HG03565 (cell line): ENCODE measurements around the gene RND3.

ENCODE experiments used
- ATAC-seq: cut with Tn5 transposase; IDR thresholded peaks from one replicate; pipeline ENCODE4 v1.9.1; 2021; ENCODE audit warnings: mild to moderate bottlenecking, moderate library complexity; ENCODE audit not compliant: unreplicated experiment

Gene RND3

DNA sequence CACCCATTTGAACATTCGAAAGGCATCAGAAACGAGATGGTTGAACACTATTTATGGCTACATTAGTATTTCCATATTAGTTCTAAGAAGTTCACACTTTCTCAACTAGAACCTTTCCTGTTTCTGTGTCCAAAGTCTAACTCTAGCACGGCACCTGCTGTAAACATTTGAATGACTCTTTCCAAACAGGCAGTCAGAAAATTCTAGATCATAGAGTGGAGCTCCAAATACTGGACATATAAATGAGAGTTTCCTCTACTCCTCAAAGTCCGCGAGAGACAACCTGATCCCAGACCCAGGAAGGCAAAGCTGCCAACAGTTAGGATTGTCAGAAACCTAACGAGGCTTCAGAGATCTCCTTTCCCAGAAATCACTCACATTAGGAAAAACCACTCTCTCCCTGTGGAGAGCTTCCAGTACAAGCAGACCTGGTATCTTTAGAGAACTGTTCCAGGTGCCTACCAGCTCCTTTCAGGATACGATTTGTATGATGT lies 10.6 kb downstream of the RND3 start:
- no peak for ATAC-seq

DNA sequence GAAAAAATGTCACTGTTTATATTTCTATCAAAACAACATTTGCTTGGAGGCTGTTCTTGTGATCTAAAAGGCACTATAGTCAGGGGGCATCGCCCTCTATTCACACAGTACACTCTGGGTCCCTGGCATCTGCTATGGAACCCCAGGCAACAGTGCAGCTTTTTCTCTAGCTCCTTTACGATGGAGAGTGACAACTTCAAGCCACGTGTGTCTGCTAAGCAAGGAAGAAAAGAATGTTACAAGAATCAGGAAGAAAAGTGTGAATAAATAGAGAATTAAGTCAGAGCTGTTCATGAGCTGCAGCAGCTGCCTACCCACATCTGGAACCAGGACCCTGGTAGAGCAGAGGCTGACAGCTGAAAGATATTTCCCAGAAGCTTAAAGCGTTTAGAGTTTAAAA lies 11.2 kb downstream of the RND3 start:
- no peak for ATAC-seq

DNA sequence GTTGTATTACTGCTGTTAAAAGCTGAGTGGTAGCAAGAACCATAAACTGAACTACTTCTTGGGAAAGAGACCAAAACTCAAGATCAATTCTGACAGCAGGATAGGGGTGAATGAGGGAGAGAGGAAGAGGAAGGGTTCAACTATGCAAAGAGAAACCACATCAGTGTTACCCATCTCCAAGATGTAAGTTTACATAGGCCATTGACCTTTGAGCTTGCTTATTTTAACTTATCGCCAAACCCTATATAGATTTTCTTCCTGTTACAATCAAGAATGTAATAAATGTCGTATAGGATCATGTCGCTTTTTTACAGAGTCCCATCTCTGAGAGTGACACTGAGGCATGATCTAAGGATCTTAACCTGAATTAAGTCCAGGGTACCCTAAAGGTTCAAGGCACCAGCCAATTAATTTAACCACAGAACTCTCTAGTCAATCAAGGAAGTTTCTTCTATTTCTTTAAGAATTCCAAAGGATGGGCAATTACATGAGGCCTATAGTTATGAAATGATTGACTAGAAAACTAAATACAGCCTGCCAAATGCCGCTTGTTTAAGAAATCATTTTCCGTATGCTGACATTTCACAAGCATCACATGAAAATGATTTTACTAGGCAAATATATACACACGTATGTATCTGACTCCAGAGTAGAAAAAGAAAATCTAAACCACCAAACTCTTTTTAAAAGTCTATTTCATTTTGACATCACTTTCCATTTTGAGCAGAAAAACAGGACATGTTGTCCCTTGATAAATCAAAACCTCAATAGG lies 11.8 kb downstream of the RND3 start:
- ATAC-seq = no peak

DNA sequence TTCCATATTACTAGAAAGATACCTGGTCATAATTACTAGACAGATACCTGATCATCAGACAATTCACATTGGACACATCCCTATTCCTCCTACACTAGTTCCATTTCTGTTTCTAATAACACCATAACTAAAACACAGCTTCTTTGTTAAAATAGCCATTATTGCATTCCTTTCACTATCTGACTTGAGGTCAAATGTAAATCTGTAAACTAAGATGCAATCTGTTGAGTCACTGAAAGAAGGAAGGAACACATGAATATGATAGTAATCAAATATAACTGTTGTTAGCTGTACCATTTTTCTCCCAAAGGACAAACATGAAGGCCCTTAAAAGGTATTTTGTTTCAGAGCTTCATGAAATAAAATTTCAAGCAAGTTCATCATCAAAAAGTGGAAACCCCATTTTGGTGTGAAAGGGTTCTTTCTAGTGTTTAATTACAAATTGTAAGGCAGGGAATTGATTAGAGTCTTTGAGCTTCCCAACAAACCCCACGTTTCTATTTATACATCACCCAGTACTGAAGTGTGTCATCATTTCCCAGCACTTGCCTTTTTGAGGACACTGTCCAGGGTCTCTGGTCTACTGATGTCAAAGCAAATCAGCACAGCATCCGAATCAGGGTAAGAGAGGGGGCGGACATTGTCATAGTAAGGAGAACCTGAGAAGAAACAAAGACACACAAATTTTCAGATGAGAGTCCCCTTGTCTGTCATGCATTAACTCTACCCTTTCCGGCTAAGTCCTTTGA lies 13.0 kb downstream of the RND3 start:
- ATAC-seq = no peak

DNA sequence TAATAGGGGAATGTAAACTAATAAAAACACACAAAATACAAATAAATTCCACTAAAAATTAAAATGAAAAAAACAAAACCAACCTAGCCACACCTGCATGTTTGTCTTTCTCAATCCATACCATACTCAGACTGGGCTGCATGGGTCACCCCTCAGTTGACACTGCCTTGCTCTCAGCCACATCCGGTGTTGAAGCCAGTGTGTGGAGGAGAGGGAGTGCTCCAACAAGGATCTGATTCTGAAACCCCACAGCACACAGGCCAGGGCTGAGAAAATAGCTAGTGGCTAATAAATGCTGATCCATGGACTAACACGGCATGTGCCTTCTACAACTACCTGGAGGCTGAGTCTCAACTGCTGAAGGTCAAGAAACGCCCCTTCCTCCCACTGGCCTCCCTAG lies 13.7 kb downstream of the RND3 start:
- ATAC-seq = no peak

DNA sequence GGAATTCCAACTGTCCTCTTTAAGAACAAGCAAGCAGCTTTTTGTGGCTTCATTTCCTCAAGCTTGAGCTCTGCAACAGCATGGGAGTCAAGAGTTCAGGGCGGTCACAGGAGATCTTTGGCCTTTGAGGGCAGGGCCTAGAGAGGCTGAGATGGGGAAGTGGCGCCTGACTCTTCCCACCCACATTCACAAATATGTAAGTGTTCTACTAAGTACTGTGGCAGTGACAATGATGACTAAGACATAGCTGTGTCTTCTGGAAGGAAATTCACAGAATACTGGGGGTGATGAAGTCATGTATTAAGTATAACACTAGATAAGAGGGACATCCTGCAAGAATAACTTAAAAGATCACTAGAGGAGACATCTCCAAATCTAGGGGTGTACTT lies 15.0 kb downstream of the RND3 start:
- ATAC-seq = no peak

DNA sequence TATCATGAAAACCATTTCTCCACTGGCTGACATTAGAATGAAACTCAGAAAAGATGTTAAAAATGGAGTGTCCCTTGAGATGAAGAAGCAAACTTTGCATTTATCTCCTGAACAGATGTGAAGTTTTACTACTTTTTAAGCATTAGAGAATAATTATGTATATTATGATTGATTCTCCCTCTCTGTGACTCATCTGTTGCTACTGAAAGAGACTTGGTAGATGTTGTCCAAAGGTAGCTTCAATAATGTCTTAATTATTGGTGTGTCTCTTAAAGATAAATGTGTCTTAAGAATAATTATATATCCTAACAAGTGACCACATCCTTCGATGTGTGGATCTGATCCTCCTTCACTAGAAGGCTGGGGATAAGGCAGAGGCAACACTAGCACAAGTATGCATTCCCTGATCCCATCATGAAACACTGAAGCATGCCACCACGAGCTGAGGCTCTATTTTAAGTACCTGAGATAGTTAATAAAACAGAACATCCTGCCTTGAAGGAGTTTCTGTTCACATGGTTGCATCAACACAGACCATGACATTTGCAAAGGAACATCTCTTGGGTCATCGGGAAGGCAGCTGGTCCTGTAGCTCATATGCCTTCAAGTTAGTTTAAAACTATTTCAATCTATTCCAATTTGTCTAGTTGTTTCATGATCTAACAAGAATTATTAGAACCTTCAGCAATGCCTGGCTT lies 15.5 kb downstream of the RND3 start:
- ATAC-seq = no peak

DNA sequence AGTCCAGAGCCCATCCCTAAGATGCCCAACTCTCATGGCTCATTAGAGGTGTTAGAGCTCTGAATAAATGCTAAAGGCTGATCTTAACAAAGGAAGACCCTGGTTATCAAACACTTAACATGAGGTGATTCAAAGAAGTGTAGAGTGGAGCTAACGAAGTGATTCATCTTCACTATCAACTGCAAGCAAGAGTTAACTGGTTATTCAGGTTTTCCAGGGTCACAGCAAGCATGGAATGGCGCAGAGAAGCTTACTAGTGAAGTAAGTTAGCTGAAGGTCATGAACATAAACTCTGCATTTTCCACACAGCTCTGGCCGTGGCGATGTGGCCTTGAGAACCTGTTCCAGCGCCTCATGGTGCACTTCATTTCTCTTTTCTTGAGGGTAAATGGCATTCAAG lies 17.0 kb downstream of the RND3 start:
- no peak for ATAC-seq

DNA sequence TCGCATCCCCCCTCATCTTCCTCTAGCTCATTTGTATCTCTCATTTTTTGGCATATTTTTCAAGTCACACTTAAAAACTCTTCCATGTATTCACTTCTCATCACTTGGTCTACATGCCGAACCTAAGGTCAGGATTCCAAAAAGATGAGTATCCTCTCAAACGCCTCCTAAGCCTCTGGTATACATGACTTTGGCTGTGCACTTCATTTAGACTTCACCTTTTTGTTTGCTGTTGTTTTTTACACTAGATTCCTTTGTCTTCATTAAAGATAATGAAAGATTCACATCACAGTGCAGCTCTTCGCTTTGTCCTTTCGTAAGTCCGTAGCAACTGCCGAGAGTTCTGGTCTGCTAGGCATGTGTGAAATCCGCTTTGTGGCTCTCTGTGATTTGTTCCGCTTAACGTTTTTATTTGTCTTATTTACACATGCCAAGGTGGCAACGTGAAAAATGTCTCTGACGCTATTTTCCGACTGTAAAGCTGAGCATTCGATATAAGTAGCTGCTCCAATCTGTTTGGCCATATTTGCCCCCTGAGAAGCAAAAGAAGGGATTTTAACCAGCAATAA lies 17.7 kb downstream of the RND3 start:
- ATAC-seq = no peak

DNA sequence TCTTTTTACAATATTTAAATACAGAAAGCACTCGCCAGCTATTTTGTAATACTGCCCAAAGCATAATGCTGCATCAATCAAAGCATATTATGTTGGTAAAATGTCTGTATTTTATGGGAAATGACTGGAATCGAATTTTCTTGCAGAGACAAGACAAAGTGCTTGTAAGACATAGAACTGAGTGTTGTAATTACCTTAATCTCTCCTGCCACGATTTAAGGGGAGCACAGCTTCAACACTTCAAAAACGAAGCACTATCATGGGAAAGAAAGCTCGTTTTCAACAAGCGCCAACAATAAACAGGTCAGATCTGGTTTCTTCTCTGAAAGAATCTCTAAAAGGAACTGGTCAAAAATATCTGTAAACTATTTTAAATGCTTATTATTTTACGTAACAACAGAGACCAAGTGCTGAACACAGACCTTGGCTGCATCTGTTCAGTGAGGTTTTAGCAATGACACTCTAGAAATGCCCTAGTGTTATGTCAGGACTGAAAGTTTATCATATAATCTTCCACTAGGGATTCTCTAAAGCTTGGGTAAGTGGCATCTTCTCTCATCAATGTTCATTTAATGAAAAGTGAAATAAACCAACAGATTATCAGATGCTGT lies 19.0 kb downstream of the RND3 start:
- no peak for ATAC-seq

DNA sequence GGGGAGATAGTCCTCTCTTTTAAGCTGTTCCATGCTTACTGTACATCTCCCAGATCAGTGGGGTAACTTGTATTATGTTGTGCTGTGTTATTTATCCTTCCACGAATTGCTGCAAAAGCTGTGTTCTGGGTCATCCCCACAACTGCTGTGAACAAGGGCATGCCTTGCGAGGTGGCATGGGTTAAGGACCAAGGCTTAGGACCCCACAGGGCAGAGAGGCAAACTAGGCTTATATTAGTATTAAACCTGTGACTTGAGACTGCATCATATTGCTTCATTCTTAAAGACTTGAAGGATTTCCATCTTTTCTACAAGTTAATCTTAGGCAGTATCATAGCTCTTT lies 19.9 kb downstream of the RND3 start:
- ATAC-seq = no peak

DNA sequence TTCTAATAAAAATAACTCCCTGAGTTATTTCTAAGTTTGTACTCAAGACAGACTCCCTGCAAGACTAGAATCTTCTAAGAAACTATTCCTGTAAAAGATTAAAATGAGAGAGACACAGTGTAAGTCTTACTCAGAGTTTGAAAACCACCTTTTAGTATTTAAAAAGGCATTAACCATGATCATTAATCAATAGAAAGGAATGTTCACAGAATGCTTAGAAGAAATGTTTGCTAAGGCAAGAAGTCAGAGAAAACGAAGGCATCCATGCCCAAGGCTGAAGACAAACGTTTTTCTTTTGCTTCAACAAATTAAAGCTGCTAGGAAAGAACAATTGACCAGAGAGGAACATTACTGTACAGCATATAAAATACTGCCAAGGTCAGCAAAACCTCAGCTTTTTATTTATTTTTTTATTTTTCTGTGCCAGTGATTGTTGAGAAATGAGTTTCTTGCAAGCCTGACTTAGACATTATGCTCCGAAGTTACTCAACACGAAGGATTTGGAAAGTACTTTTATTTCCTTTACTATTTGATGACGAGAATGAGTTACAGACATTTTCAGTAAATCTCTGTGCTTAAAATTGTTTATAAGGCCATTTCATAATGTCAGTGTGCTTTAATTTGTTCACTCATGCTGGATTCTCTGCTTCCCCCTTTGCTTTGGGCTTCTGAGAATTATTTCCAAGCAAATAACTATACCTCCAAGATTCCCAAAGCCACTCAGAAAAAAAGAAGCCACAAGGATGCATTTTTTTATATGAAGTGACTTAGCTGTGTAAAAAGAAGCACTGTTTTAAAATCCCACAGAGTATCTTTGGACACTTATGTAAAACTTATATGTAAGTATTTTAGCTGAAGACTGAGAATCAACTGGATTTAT lies 20.5 kb downstream of the RND3 start:
- ATAC-seq = no peak

DNA sequence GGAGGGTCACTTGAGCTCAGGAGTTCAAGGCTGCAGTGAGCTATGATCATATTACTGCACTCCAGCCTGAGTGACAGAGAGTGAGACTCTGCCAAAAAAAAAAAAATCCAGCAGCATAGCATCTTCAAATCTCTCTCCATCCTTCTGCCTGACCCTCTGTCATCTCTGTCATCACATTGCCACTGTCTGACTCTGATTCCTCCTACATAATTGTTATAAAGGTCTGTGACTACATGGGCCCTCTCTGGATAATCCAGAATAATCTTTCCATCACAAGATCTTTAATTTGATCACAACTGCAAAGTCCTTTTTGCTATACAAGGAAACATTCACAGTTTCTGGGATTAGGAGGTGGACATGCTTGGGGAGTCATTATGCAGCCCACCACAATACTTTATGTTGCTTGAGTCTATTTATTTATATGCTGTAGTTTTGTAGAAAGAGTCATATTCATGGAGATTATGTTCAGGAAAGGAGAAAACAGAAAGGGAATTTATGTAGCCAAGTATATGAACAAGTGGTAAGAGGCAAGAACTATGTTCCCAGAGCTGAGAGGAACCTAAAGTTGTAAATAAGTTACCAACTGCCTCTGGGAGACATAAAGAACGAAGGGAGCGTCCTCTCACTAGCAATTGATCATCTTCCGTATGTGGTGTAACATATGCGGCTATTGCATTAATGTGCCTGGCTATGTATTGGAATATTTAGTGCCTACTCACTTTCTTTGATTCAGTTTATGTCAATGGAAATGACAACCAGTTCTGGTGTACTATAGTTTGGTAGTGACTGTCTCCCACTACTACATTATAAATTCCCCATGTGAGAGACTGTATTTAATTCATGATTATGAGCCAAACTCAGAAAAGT lies 21.5 kb downstream of the RND3 start:
- ATAC-seq = no peak

DNA sequence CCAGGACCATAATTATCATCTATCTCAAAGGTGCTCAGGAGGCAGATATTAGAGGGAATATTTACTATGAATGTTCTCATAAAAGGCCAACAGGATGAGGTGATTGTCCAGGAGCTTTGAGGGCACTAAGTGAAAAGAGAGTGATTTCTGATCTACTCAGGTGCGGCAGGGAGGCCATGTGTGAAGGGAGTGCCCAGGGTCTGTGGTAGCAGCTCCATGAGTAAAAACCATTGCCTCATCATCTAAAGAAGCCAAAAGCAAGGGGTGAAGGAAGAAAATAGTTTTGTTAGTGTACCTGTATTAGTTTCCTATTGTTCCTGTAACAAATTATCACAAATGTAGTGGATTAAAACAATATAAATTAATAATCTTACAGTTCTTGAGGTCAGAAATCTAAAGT lies 22.5 kb downstream of the RND3 start:
- ATAC-seq = no peak

DNA sequence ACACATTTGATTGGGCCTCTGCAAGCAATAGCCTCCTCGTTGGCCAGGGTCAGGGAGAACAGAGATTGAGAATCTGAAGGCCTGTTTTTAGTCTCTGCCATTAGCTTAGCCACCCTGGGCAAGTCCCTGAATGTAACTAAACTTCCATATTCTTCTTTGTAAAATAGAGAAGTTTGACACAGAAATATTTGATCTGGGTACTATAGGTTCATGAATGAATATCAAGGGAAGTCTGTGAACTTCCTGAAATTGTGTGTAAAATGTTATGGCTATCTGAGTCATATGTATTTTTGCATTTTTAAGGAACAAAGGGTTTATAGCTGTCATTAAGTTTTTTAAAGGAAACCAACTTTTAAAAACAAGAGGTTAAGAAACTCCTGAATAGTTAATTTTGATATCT lies 23.2 kb downstream of the RND3 start:
- ATAC-seq = no peak

DNA sequence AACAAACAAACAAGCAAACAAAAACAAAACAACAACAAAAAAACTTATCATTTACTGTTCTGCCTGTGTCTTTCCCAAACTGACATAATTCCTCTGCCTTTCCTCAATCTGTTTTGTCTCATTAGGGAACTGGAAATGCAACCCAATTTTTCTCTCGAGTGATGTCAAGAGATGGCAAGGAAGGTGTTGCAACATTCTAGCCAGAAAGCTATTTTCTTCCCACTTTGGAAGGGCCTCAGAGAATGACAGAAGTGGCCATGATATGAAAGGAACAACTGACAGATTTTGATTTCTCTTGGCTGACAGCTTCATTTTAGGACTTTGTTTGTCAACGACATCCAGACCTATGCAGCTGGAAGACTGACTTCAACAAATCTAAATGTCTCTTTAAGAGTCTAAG lies 24.7 kb downstream of the RND3 start:
- ATAC-seq = no peak

DNA sequence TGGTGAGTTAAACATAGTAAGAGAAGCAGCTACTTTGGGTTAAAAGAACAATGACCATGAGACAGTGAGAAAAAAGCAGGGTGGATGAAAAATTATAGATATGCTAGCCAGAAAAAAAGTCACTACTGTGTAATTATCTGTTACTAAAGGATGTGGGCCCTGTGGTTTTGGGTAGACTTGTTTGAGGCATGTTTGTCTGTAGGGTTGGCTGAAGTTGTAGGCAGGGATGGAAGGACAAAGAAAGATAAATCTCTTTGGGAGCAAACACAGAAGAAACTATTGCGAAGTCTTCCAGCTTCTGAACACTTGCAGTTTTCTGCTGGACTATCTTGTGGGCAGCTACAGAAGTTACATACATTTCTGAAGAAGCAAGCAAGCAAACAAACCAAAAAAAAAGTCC lies 28.2 kb downstream of the RND3 start:
- no peak for ATAC-seq

DNA sequence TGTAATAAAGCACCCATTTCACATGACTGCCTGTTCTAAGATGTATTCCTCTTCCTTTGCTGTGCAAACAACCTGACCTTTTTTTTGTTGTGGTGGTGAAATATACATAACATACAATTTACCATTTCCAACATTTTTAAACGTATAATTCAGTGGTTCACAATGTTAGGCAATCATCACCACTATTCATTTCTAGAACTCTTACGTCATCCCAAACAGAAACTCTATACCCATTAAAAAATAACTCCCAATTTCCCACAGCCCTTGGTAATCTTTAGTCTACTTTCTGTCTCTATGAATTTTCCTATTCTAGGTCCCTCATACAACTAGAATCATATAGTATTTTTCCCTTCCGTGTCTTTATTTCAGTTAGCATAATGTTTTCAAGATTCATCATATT lies 36.7 kb downstream of the RND3 start:
- ATAC-seq = no peak

DNA sequence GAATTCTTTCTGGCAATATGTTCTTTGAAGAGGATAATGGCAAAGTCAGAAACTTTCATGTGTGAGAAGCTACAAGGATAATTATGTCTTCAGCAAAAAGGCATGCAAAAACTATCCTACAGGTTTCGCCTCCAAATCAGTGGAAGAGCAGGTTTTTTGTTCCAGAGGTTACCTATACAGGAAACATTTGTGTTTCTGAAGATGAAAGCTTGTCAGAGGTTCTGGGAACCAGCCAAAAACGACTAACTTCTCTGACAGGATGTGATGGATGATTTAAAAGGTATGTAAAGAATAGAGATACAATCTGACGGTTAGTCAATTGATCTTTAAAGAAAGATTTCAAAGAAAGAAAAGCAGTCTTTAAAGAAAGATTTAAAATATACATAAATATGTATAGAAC lies 37.6 kb downstream of the RND3 start:
- no peak for ATAC-seq
